Endothelial cell of umbilical vein (primary cell): ENCODE data around the gene TBX1. TPM values are rescaled to one million over a fixed set of nuclear protein-coding genes. Genes with fewer than 3 reads are reported as not detected.

Experiments used
- polyA plus RNA-seq, 4 experiments: library from polyadenylated mRNA; depleted of rRNA in 3 of 4; stranded (reverse) in 3 of 4; unstranded in 1 of 4; fragments of >200 nt; gene quantifications; 2 replicates each; pipeline versions ENCODE4 v1.2.1 to v1.2.3, GENCODE V29; 2011 to 2012; ENCODE audit warnings: missing spikeins in 1 of 4
- total RNA-seq: library from RNA; stranded (reverse); gene quantifications from 2 replicates; pipeline ENCODE4 v1.2.3, GENCODE V29; 2021

Gene TBX1
- total and polyA plus RNA-seq, 2 donors (not counting 3 experiments of a cell fraction or from before 2014, with no cell fraction given) = 11.0 to 30.2 TPM

Other genes with a start within 250 kb of the TBX1 start
- 165 and 198 TPM in 2 replicates for gene CLDN5, start 236.4 kb upstream of the TBX1 start, total RNA-seq
- gene CLDN5, start 236.4 kb upstream of the TBX1 start, polyA plus RNA-seq = 252 and 295 TPM in 2 replicates
- 31.1 and 33.5 TPM in 2 replicates for gene SEPTIN5, start 46.3 kb upstream of the TBX1 start, total RNA-seq
- 35.8 and 37.8 TPM in 2 replicates for gene SEPTIN5, start 46.3 kb upstream of the TBX1 start, polyA plus RNA-seq
- gene GP1BB, start 37.2 kb upstream of the TBX1 start, total RNA-seq = 1.5 and 1.7 TPM in 2 replicates
- 6.2 and 8.3 TPM in 2 replicates for gene GP1BB, start 37.2 kb upstream of the TBX1 start, polyA plus RNA-seq
- gene GNB1L, start 94.1 kb downstream of the TBX1 start, total RNA-seq = 5.9 and 11.2 TPM in 2 replicates
- gene GNB1L, start 94.1 kb downstream of the TBX1 start, polyA plus RNA-seq = 5.4 and 5.9 TPM in 2 replicates
- 31.9 and 32.1 TPM in 2 replicates for gene RTL10, start 94.1 kb downstream of the TBX1 start, total RNA-seq
- 40.8 and 54.5 TPM in 2 replicates for gene RTL10, start 94.1 kb downstream of the TBX1 start, polyA plus RNA-seq
- 221 and 246 TPM in 2 replicates for gene COMT, start 181.0 kb downstream of the TBX1 start, total RNA-seq
- gene COMT, start 181.0 kb downstream of the TBX1 start, polyA plus RNA-seq = 537 and 579 TPM in 2 replicates
- 211 and 245 TPM in 2 replicates for gene TXNRD2, start 181.0 kb downstream of the TBX1 start, total RNA-seq
- 440 and 511 TPM in 2 replicates for gene TXNRD2, start 181.0 kb downstream of the TBX1 start, polyA plus RNA-seq